Testis (tissue), 2 donors: Measurements from ENCODE around the gene CHPF.

Experiments used
- POLR2A ChIP-seq: fragments of 450-650 bp; IDR thresholded peaks from one replicate; pipeline ENCODE4 v1.6.1; 2017; ENCODE audit warnings: antibody characterized with exemption, mild to moderate bottlenecking, moderate library complexity
- TF ChIP-seq, protein P1 (sequence below), 3 experiments: fragments of 450-650 bp in 2 of 3; fragments of 200-600 bp in 1 of 3; sonication (generic) in 1 of 3; IDR thresholded peaks; one replicate each; pipeline ENCODE4 v1.5.1; 2016 to 2019; ENCODE audit warnings: antibody characterized with exemption in 3 of 3, mild to moderate bottlenecking in 2 of 3, moderate library complexity in 1 of 3

DNA sequence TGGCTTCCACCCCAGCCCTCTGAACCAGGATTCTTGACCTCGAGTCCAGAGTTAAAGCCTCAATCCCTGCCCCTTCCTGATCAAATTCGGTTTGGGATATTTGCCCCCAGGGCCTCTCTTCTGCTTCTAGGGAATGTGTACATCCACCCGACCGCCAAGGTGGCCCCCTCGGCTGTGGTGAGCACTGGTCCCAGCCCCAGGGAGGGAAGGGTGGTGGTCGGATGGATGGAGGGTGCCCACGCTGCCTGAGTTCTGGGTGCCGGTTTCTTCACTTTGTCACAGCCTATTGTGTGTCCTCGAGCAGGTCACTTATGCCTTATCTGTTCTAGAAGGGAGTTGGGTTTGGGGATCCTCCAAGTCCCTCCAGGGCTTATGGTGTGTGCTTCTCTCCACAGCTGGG is 38.0 kb downstream of the CHPF start:
- TF ChIP-seq, protein P1, sequence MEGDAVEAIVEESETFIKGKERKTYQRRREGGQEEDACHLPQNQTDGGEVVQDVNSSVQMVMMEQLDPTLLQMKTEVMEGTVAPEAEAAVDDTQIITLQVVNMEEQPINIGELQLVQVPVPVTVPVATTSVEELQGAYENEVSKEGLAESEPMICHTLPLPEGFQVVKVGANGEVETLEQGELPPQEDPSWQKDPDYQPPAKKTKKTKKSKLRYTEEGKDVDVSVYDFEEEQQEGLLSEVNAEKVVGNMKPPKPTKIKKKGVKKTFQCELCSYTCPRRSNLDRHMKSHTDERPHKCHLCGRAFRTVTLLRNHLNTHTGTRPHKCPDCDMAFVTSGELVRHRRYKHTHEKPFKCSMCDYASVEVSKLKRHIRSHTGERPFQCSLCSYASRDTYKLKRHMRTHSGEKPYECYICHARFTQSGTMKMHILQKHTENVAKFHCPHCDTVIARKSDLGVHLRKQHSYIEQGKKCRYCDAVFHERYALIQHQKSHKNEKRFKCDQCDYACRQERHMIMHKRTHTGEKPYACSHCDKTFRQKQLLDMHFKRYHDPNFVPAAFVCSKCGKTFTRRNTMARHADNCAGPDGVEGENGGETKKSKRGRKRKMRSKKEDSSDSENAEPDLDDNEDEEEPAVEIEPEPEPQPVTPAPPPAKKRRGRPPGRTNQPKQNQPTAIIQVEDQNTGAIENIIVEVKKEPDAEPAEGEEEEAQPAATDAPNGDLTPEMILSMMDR (IDR thresholded peaks at IDR 0.05) = no peak
- no peak for TF ChIP-seq POLR2A
